HFF-Myc (cell line): Measurements from ENCODE around the gene PARD6B.

Source experiments
- DNase-seq: peaks from one replicate; pipeline ENCODE4 v3.0.0-alpha.2; 2011; ENCODE audit warnings: low read depth; ENCODE audit errors: extremely low read depth
- H3K4me3 ChIP-seq: replicated peaks from 2 replicates; pipeline ENCODE4 v1.5.1; 2011; ENCODE audit warnings: low read depth, mild to moderate bottlenecking, control low read depth, low read length
- TF ChIP-seq, protein P1 (sequence below): IDR thresholded peaks from 2 replicates; pipeline ENCODE4 v1.5.1; 2012; ENCODE audit warnings: mild to moderate bottlenecking, low read depth, low read length, control low read depth; ENCODE audit errors: missing control alignments

PARD6B gene

DNA sequence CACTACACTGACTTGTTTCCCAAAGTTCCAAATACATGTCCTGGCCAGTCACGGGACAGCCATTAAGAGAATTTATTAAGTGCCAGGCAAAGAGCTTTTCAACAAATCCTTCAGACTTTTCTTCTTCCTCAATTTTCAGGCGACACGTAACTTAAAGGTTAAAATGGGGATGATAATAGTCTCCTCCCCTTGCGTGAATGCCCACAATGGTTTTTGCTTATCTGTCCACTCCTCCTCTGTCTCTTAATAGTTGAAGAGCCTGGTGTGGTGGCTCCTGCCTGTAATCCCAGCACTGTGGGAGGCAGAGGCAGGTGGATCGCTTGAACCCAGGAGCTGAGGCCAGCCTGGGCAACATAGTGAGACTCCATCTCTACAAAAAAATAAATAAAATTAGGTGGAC lies 11.4 kb upstream of the PARD6B start:
- H3K4me3 ChIP-seq: no peak overlapping the region
- no peak for DNase-seq
- TF ChIP-seq, protein P1, sequence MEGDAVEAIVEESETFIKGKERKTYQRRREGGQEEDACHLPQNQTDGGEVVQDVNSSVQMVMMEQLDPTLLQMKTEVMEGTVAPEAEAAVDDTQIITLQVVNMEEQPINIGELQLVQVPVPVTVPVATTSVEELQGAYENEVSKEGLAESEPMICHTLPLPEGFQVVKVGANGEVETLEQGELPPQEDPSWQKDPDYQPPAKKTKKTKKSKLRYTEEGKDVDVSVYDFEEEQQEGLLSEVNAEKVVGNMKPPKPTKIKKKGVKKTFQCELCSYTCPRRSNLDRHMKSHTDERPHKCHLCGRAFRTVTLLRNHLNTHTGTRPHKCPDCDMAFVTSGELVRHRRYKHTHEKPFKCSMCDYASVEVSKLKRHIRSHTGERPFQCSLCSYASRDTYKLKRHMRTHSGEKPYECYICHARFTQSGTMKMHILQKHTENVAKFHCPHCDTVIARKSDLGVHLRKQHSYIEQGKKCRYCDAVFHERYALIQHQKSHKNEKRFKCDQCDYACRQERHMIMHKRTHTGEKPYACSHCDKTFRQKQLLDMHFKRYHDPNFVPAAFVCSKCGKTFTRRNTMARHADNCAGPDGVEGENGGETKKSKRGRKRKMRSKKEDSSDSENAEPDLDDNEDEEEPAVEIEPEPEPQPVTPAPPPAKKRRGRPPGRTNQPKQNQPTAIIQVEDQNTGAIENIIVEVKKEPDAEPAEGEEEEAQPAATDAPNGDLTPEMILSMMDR: no peak

DNA sequence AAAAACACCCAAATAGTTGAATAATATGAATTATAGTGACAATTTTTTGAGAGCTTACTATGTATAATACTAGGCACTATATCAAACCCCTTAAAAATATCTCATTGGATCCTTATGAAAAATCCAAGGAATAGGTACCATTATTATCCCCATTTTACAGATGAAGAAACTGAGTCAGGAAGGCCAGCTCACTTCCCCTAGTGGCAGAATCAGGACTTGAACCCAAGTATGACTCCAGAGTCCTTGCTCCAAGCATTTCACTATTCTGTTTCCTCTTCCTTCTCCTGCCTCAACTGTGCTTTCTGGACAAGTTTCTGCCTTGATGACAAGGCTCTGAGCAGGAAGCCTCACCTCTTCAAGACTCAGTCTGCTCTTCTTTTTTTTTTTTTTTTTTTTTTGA lies 10.8 kb upstream of the PARD6B start:
- H3K4me3 ChIP-seq: no peak overlapping the region
- DNase-seq: no peak
- TF ChIP-seq, protein P1: no peak

DNA sequence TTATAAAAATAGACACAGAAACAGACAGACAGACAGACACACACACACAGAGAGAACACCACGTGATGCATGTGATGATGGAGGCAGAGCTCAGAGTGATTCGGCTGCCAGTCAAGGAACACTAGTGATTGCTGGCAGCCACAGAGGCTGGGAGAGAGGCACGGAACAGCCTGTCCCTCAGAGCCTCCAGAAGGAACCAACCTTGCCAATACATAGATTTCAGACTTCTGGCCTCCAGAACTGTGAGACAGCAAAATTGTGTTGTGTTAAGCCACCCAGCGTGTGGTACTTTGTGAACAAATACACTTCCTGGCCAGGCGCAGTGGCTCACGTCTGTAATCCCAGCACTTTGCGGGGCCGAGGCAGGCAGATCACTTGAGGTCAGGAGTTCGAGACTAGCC lies 9.5 kb upstream of the PARD6B start:
- no peak for DNase-seq
- TF ChIP-seq, protein P1: no peak

DNA sequence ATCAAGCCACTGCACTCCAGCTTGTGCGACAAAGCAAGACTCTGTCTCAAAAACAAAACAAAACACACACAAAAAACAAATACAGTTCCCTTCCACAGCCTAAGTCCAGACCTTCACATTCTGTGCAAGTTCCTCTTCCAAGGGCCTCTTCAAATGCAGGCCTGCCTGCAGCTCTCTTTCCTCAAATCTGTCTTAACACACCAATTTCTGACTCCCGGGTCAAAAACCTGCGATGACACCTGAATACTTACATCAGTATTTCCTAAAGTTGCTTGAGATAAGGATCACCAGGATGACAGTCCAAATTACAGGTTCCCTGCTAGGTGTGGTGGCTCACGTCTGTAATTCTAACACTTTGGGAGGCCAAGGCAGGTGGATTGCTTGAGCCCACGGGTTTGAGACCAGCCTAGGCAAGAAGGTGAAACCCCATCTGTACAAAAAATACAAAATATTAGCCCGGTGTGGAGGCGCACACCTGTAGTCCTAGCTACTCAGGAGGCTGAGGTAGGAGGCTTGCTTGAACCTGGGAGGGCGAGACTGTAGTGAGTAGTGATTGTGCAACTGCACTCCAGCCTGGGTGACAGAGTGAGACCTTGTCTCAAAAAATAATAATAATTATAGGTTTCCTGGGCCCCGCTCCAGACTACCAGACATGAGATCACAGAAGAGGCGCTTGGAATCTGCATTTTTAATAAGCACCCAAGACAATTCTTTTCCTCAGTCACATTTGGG lies 8.8 kb upstream of the PARD6B start:
- TF ChIP-seq, protein P1: no peak
- H3K4me3 ChIP-seq: no peak overlapping the region
- DNase-seq: no peak

More for the DNA sequence above, 9.5 kb upstream of the PARD6B start:
- no peak overlapping the region for H3K4me3 ChIP-seq

DNA sequence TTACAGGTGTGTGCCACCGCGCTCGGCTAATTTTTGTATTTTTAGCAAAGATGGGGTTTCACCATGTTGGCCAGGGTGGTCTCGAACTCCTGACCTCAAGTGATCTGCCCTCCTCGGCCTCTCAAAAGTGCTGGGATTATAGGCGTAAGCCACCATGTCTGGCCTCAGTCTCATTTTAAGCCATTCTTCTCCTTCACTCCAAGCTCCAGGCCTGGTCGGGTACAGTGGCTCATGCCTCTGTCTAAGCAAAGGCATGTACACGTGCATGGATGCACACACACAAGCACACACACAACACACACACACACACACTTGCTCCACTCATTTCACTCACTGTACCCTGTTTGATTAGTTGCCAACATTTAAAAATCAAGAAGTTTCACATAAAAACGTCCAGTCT lies 7.7 kb upstream of the PARD6B start:
- no peak for DNase-seq
- H3K4me3 ChIP-seq: no peak overlapping the region
- TF ChIP-seq, protein P1: no peak

DNA sequence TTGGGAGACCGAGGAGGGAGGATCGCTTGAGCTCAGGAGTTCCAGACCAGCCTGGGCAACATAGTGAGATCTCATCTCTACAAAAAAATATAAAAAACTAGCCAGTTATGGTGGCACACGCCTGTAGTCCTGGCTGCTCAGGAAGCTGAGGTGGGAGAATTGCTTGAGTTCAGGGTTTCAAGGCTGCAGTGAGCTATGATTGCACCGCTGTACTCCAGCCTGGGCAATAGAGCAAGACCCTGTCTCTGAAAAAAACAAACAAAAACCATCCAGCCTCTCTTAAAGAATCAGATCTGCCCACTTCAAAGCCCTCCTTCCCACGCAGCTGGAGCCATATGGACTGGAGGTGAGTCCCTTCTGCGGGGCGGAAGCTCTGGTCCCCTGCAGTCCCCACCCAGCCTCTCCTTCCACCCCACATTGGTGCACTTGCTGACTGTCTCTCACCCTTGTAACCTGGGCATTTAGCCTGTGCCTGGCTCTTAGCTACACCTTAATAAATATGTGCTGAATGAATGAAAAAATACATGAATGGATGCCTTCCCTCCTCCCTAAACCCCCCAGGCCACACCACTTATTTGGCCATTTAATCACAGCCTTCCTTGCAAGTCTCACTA lies 7.2 kb upstream of the PARD6B start:
- H3K4me3 ChIP-seq: no peak overlapping the region
- DNase-seq: no peak
- TF ChIP-seq, protein P1: no peak
